Upper lobe of right lung (tissue), 1 donor: Measurements from ENCODE around the gene FAM168B. TPM values are rescaled to one million over a fixed set of nuclear protein-coding genes. Genes with fewer than 3 reads are reported as not detected.

Experiments used
- ATAC-seq: fragments of 200-7000 bp; cut with Tn5 transposase; one replicate; pipeline ENCODE4 v1.9.1; 2020; ENCODE audit warnings: mild to moderate bottlenecking, moderate library complexity
- DNase-seq: peaks from one replicate; pipeline ENCODE4 v3.0.0-alpha.2; 2020
- H3K27ac ChIP-seq: fragments of 200-600 bp; one replicate; pipeline ENCODE4 v1.8.0; 2022
- H3K27me3 ChIP-seq: fragments of 200-600 bp; one replicate; pipeline ENCODE4 v1.8.0; 2022; ENCODE audit warnings: mild to moderate bottlenecking
- H3K36me3 ChIP-seq: fragments of 200-600 bp; one replicate; pipeline ENCODE4 v1.8.0; 2022
- H3K4me1 ChIP-seq: fragments of 200-600 bp; one replicate; pipeline ENCODE4 v1.8.0; 2022
- H3K4me3 ChIP-seq: fragments of 200-600 bp; one replicate; pipeline ENCODE4 v1.8.0; 2022; ENCODE audit warnings: mild to moderate bottlenecking
- H3K9me3 ChIP-seq: fragments of 200-600 bp; one replicate; pipeline ENCODE4 v1.8.0; 2022
- intact Hi-C: fragments of 100-400 bp; cut with DNase I; formaldehyde crosslinking; loops from one replicate; pipeline ENCODE4 v1.11.0; 2022
- total RNA-seq: library from RNA; stranded (reverse); fragmentation: NEBNext Ultra II Directional; extraction: Animal tissue kit (Norgen Biotek cat#: 25700); gene quantifications from one replicate; pipeline ENCODE4 v1.2.1, GENCODE V29; 2021
- TF ChIP-seq, protein P1 (sequence below): fragments of 200-600 bp; IDR thresholded peaks from one replicate; pipeline ENCODE4 v1.8.0; 2022; ENCODE audit warnings: antibody characterized with exemption
- donor health status: DM: no; HTN: yes; CAD: no; lungs with severe emphysema.

FAM168B gene
- total RNA-seq, 1 donor from 2014 or later, result 77.8 TPM

GRCh38 chr2:131022731-131023130 lies 70.5 kb downstream of the FAM168B start:
- intact Hi-C loops, result no loop called here
- no peaks in the 10 kb centered on the region for H3K9me3 ChIP-seq
- H3K27ac ChIP-seq, result no peak overlapping the region
- no peak for ATAC-seq
- no peaks in the 10 kb centered on the region for H3K36me3 ChIP-seq
- H3K27me3 ChIP-seq, result no peaks in the 10 kb centered on the region
- H3K4me1 ChIP-seq, result no peaks in the 10 kb centered on the region
- TF ChIP-seq, protein P1, sequence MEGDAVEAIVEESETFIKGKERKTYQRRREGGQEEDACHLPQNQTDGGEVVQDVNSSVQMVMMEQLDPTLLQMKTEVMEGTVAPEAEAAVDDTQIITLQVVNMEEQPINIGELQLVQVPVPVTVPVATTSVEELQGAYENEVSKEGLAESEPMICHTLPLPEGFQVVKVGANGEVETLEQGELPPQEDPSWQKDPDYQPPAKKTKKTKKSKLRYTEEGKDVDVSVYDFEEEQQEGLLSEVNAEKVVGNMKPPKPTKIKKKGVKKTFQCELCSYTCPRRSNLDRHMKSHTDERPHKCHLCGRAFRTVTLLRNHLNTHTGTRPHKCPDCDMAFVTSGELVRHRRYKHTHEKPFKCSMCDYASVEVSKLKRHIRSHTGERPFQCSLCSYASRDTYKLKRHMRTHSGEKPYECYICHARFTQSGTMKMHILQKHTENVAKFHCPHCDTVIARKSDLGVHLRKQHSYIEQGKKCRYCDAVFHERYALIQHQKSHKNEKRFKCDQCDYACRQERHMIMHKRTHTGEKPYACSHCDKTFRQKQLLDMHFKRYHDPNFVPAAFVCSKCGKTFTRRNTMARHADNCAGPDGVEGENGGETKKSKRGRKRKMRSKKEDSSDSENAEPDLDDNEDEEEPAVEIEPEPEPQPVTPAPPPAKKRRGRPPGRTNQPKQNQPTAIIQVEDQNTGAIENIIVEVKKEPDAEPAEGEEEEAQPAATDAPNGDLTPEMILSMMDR, result no peak
- no peak overlapping the region for H3K4me3 ChIP-seq
- DNase-seq, result no peak

GRCh38 chr2:131016826-131017741 lies 76.2 kb downstream of the FAM168B start:
- intact Hi-C loops, result no loop called here
- TF ChIP-seq, protein P1, result no peak
- Histone ChIP-seq H3K27ac (no peak overlapping the region), H3K9me3 (no peaks in the 10 kb centered on the region), H3K36me3 (no peaks in the 10 kb centered on the region), H3K4me1 (no peaks in the 10 kb centered on the region), H3K27me3 (no peaks in the 10 kb centered on the region), H3K4me3 (no peak overlapping the region)
- DNase-seq (no peak), ATAC-seq (peak; percentile 94)

- no peaks in the 10 kb centered on the region for H3K27me3 ChIP-seq
- H3K9me3 ChIP-seq, result no peaks in the 10 kb centered on the region
- H3K36me3 ChIP-seq, result no peaks in the 10 kb centered on the region
- DNase-seq, result no peak
- TF ChIP-seq, protein P1, result no peak
- H3K27ac ChIP-seq, result no peak overlapping the region
- intact Hi-C loops, result no loop called here
- no peaks in the 10 kb centered on the region for H3K4me1 ChIP-seq
- ATAC-seq, result peak; percentile 13
- H3K4me3 ChIP-seq, result no peak overlapping the region
These were observed 77.5 kb downstream of the FAM168B start for GRCh38 chr2:131015764-131016163.

- TF ChIP-seq, protein P1, result no peak
- H3K27me3 ChIP-seq, result no peaks in the 10 kb centered on the region
These were observed 79.1 kb downstream of the FAM168B start for GRCh38 chr2:131014141-131014540.

DNA sequence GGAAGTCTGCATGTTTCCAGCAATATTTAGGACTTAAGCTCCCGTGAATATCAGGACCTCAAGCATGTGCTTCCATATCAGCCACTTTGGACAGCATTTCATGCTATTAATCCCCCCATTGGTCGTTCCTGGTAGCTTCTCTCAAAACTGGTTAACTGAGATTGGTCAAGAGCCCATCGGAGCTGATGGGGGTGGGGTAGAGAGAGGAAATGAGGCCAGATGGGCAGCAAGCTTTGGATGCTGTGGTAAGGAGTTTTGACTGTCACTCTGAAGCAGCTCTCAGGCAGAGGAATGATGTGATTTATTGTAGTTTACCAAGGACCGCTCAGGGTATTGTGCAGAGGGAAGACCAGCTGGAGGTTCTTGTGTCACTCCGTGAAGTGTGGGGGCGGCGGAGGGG lies 81.8 kb downstream of the FAM168B start:
- TF ChIP-seq, protein P1, result no peak
- Histone ChIP-seq H3K36me3 (no peaks in the 10 kb centered on the region), H3K4me3 (no peak overlapping the region), H3K9me3 (no peaks in the 10 kb centered on the region), H3K4me1 (no peaks in the 10 kb centered on the region), H3K27ac (no peak overlapping the region), H3K27me3 (no peaks in the 10 kb centered on the region)
- DNase-seq (no peak), ATAC-seq (no peak)
- intact Hi-C loops, result no loop called here

More at GRCh38 chr2:131014141-131014540, 79.1 kb downstream of the FAM168B start:
- no peak overlapping the region for H3K4me3 ChIP-seq
- H3K27ac ChIP-seq, result no peak overlapping the region
- H3K4me1 ChIP-seq, result no peaks in the 10 kb centered on the region
- H3K9me3 ChIP-seq, result no peaks in the 10 kb centered on the region
- intact Hi-C loops, result no loop called here
- ATAC-seq (no peak), DNase-seq (no peak)
- no peaks in the 10 kb centered on the region for H3K36me3 ChIP-seq
